Dendritic cell treated with granulocyte-macrophage colony-stimulating factor and Interleukin-4, amounts not matched to agents 40 ng/mL and 50 ng/mL, for 4 days (primary cell): ENCODE data around the gene ANKS6.
A peak's percentile ranks its signal among the peaks of the same experiment; 100 is the strongest.

Source experiments
- H3K27ac Mint-ChIP-seq: one replicate; pipeline ENCODE4 v1.8.0; 2022; ENCODE audit warnings: mild to moderate bottlenecking, mixed read lengths
- H3K27me3 Mint-ChIP-seq: one replicate; pipeline ENCODE4 v1.8.0; 2022; ENCODE audit warnings: mild to moderate bottlenecking, mixed read lengths
- H3K36me3 Mint-ChIP-seq: one replicate; pipeline ENCODE4 v1.8.0; 2022; ENCODE audit warnings: low read depth, mixed read lengths
- H3K4me1 Mint-ChIP-seq: one replicate; pipeline ENCODE4 v1.8.0; 2022; ENCODE audit warnings: low read depth, mixed read lengths
- H3K4me3 Mint-ChIP-seq: one replicate; pipeline ENCODE4 v1.8.0; 2022; ENCODE audit warnings: mild to moderate bottlenecking, moderate library complexity, mixed read lengths
- H3K9me3 Mint-ChIP-seq: one replicate; pipeline ENCODE4 v1.8.0; 2022; ENCODE audit warnings: mixed read lengths
- intact Hi-C: fragments of 100-400 bp; cut with micrococcal nuclease; formaldehyde crosslinking; loops from one replicate; pipeline ENCODE4 v1.15.0; 2022

Gene ANKS6

GRCh38 chr9:98829766-98830165, 33.4 kb upstream of the ANKS6 start:
- H3K9me3 Mint-ChIP-seq: no peaks in the 10 kb centered on the region
- H3K4me1 Mint-ChIP-seq: peaks cover 38% of the 10 kb centered on the region
- H3K27me3 Mint-ChIP-seq: peaks cover 2% of the 10 kb centered on the region
- no peak overlapping the region for H3K4me3 Mint-ChIP-seq
- H3K27ac Mint-ChIP-seq: no peak overlapping the region
- intact Hi-C loops: no loop called here
- no peaks in the 10 kb centered on the region for H3K36me3 Mint-ChIP-seq

GRCh38 chr9:98826716-98827115, 30.4 kb upstream of the ANKS6 start:
- peaks cover 9% of the 10 kb centered on the region for H3K9me3 Mint-ChIP-seq
- H3K4me3 Mint-ChIP-seq: no peak overlapping the region
- H3K4me1 Mint-ChIP-seq: peaks cover 39% of the 10 kb centered on the region
- H3K27me3 Mint-ChIP-seq: peaks cover 3% of the 10 kb centered on the region
- intact Hi-C loops: no loop called here
- H3K36me3 Mint-ChIP-seq: no peaks in the 10 kb centered on the region
- H3K27ac Mint-ChIP-seq: no peak overlapping the region

GRCh38 chr9:98825414-98825813, 29.1 kb upstream of the ANKS6 start:
- Mint-ChIP-seq H3K27me3 (peaks cover 3% of the 10 kb centered on the region), H3K27ac (no peak overlapping the region), H3K9me3 (peaks cover 9% of the 10 kb centered on the region), H3K36me3 (no peaks in the 10 kb centered on the region), H3K4me3 (no peak overlapping the region), H3K4me1 (peaks cover 35% of the 10 kb centered on the region)
- intact Hi-C loops: no loop called here

- Mint-ChIP-seq H3K9me3 (peaks cover 9% of the 10 kb centered on the region), H3K27me3 (peaks cover 3% of the 10 kb centered on the region), H3K4me3 (no peak overlapping the region), H3K36me3 (no peaks in the 10 kb centered on the region), H3K4me1 (peaks cover 23% of the 10 kb centered on the region), H3K27ac (no peak overlapping the region)
- intact Hi-C loops: no loop called here
These were observed 27.4 kb upstream of the ANKS6 start for GRCh38 chr9:98823666-98824334.

- Mint-ChIP-seq H3K36me3 (no peaks in the 10 kb centered on the region), H3K9me3 (peaks cover 9% of the 10 kb centered on the region), H3K4me3 (no peak overlapping the region), H3K4me1 (peaks cover 23% of the 10 kb centered on the region), H3K27me3 (peaks cover 3% of the 10 kb centered on the region), H3K27ac (no peak overlapping the region)
- intact Hi-C loops: no loop called here
These were observed 26.3 kb upstream of the ANKS6 start for GRCh38 chr9:98822661-98823060.

GRCh38 chr9:98821831-98822230, 25.5 kb upstream of the ANKS6 start:
- no peaks in the 10 kb centered on the region for H3K36me3 Mint-ChIP-seq
- peaks cover 23% of the 10 kb centered on the region for H3K4me1 Mint-ChIP-seq
- intact Hi-C loops: no loop called here
- H3K27me3 Mint-ChIP-seq: peaks cover 3% of the 10 kb centered on the region
- no peak overlapping the region for H3K27ac Mint-ChIP-seq
- no peak overlapping the region for H3K4me3 Mint-ChIP-seq
- peaks cover 9% of the 10 kb centered on the region for H3K9me3 Mint-ChIP-seq

GRCh38 chr9:98819231-98819630, 22.9 kb upstream of the ANKS6 start:
- intact Hi-C loops: no loop called here
- Mint-ChIP-seq H3K27me3 (peaks cover 3% of the 10 kb centered on the region), H3K36me3 (no peaks in the 10 kb centered on the region), H3K27ac (no peak overlapping the region), H3K4me3 (no peak overlapping the region), H3K9me3 (peaks cover 4% of the 10 kb centered on the region), H3K4me1 (peaks cover 20% of the 10 kb centered on the region)

- H3K27ac Mint-ChIP-seq: no peak overlapping the region
- no peaks in the 10 kb centered on the region for H3K9me3 Mint-ChIP-seq
- H3K27me3 Mint-ChIP-seq: peaks cover 3% of the 10 kb centered on the region
- intact Hi-C loops: no loop called here
- no peaks in the 10 kb centered on the region for H3K36me3 Mint-ChIP-seq
- H3K4me1 Mint-ChIP-seq: peaks cover 16% of the 10 kb centered on the region
- no peak overlapping the region for H3K4me3 Mint-ChIP-seq
These were observed 22.4 kb upstream of the ANKS6 start for GRCh38 chr9:98818764-98819163.

- Mint-ChIP-seq H3K27ac (no peak overlapping the region), H3K27me3 (peaks cover 3% of the 10 kb centered on the region), H3K4me1 (peaks cover 9% of the 10 kb centered on the region), H3K36me3 (no peaks in the 10 kb centered on the region), H3K4me3 (no peak overlapping the region), H3K9me3 (no peaks in the 10 kb centered on the region)
- intact Hi-C loops: no loop called here
These were observed 19.1 kb upstream of the ANKS6 start for GRCh38 chr9:98815391-98815951.

GRCh38 chr9:98811051-98811650, 14.8 kb upstream of the ANKS6 start:
- Mint-ChIP-seq H3K36me3 (no peaks in the 10 kb centered on the region), H3K4me3 (no peak overlapping the region), H3K4me1 (peaks cover 42% of the 10 kb centered on the region), H3K27me3 (peaks cover 35% of the 10 kb centered on the region), H3K9me3 (no peaks in the 10 kb centered on the region), H3K27ac (no peak overlapping the region)
- intact Hi-C loops: no loop called here

GRCh38 chr9:98810102-98810842, 13.9 kb upstream of the ANKS6 start:
- Mint-ChIP-seq H3K36me3 (no peaks in the 10 kb centered on the region), H3K4me1 (peaks cover 51% of the 10 kb centered on the region), H3K9me3 (no peaks in the 10 kb centered on the region), H3K4me3 (no peak overlapping the region), H3K27me3 (peaks cover 44% of the 10 kb centered on the region), H3K27ac (no peak overlapping the region)
- intact Hi-C loops: no loop called here

- no peak overlapping the region for H3K4me3 Mint-ChIP-seq
- H3K4me1 Mint-ChIP-seq: peaks cover 52% of the 10 kb centered on the region
- no peaks in the 10 kb centered on the region for H3K9me3 Mint-ChIP-seq
- no peak overlapping the region for H3K27ac Mint-ChIP-seq
- peaks cover 49% of the 10 kb centered on the region for H3K27me3 Mint-ChIP-seq
- no peaks in the 10 kb centered on the region for H3K36me3 Mint-ChIP-seq
- intact Hi-C loops: no loop called here
These were observed 13.2 kb upstream of the ANKS6 start for GRCh38 chr9:98809311-98810101.

- Mint-ChIP-seq H3K27me3 (peaks cover 49% of the 10 kb centered on the region), H3K4me1 (peaks cover 52% of the 10 kb centered on the region), H3K36me3 (no peaks in the 10 kb centered on the region), H3K9me3 (no peaks in the 10 kb centered on the region), H3K27ac (no peak overlapping the region), H3K4me3 (peak overlapping the region; percentile 72)
- intact Hi-C loops: no loop called here
These were observed 12.5 kb upstream of the ANKS6 start for GRCh38 chr9:98808875-98809274.
